Chondrocyte (in vitro differentiated cells): ENCODE measurements around the gene AIM2. TPM values are rescaled to one million over a fixed set of nuclear protein-coding genes. Genes with fewer than 3 reads are reported as not detected.

Experiments used
- DNase-seq: peaks from one replicate; pipeline ENCODE4 v3.0.0; 2021; ENCODE audit warnings: mixed read lengths, low spot score
- H3K27ac Mint-ChIP-seq: one replicate; pipeline ENCODE4 v1.8.0; 2021; ENCODE audit warnings: mild to moderate bottlenecking, moderate library complexity, mixed read lengths; ENCODE audit not compliant: unreplicated experiment
- H3K27me3 Mint-ChIP-seq: 2 replicates; pipeline ENCODE4 v1.8.0; 2021; ENCODE audit warnings: low read depth, mixed read lengths
- H3K36me3 Mint-ChIP-seq: 2 replicates; pipeline ENCODE4 v1.8.0; 2021; ENCODE audit warnings: low read depth, mixed read lengths
- H3K4me1 Mint-ChIP-seq: 2 replicates; pipeline ENCODE4 v1.8.0; 2021; ENCODE audit warnings: low read depth, mild to moderate bottlenecking, mixed read lengths
- H3K4me3 Mint-ChIP-seq: one replicate; pipeline ENCODE4 v1.8.0; 2021; ENCODE audit warnings: mild to moderate bottlenecking, moderate library complexity, mixed read lengths; ENCODE audit not compliant: unreplicated experiment
- H3K9me3 Mint-ChIP-seq: 2 replicates; pipeline ENCODE4 v1.8.0; 2021; ENCODE audit warnings: low read depth, mixed read lengths
- long read RNA-seq: library from polyadenylated mRNA; stranded (forward); transcript quantifications from one replicate; pipeline ENCODE4 v2.0.0, GENCODE V29; 2021
- total RNA-seq: library from RNA; stranded (reverse); gene quantifications from 3 replicates; pipeline ENCODE4 v1.2.1, GENCODE V29; 2021
- TF ChIP-seq, protein P1 (sequence below): fragments of 200-600 bp; sonication (generic); IDR thresholded peaks from 2 replicates; pipeline ENCODE4 v1.5.0; 2021; ENCODE audit warnings: antibody characterized with exemption, mild to moderate bottlenecking, moderate library complexity

Gene AIM2, protein sequence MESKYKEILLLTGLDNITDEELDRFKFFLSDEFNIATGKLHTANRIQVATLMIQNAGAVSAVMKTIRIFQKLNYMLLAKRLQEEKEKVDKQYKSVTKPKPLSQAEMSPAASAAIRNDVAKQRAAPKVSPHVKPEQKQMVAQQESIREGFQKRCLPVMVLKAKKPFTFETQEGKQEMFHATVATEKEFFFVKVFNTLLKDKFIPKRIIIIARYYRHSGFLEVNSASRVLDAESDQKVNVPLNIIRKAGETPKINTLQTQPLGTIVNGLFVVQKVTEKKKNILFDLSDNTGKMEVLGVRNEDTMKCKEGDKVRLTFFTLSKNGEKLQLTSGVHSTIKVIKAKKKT
- not detected in 3 replicates for total RNA-seq
- long read RNA-seq = 0 reads

DNA sequence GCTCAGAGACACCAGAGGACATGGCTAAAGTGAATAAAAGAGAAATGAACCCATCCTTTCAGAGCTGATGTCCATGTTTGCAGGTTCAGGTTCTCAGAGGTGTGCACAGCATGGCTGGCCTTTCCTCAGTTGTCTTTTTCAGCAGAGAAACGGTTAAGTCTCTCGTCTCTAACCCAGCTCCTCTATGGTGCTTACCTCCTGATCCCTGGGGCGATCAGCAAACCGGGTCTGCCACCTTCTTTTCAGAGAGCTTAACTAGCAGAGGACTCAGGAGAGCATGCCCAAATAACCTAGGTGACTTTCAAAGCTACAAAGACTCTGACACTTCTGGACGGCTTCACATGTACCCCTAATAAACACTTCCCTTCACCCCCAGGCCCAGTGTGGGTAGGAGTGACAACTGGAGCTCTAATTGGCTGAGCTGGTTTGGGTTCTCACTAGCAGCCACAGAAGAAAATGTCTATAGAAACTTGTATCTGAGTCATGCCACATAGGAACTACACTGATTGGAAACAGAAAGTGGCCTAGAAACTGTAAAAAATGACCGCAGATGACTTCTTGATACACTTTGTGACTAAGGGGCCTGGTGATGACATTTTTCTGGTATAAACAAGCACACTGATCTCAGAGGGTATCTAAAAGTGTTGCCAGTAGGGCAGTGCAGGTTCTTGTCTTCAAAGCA lies at the start of gene AIM2:
Gene AIM2 (minus strand): TSS at position 329 of the 682 bp plus-strand sequence. CDS start 3,267 bp downstream, outside the sequence.
- TF ChIP-seq, protein P1, sequence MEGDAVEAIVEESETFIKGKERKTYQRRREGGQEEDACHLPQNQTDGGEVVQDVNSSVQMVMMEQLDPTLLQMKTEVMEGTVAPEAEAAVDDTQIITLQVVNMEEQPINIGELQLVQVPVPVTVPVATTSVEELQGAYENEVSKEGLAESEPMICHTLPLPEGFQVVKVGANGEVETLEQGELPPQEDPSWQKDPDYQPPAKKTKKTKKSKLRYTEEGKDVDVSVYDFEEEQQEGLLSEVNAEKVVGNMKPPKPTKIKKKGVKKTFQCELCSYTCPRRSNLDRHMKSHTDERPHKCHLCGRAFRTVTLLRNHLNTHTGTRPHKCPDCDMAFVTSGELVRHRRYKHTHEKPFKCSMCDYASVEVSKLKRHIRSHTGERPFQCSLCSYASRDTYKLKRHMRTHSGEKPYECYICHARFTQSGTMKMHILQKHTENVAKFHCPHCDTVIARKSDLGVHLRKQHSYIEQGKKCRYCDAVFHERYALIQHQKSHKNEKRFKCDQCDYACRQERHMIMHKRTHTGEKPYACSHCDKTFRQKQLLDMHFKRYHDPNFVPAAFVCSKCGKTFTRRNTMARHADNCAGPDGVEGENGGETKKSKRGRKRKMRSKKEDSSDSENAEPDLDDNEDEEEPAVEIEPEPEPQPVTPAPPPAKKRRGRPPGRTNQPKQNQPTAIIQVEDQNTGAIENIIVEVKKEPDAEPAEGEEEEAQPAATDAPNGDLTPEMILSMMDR = no peak
- DNase-seq = no peak
- Mint-ChIP-seq H3K9me3 (no peaks in the 10 kb centered on the region), H3K4me3 (no peak within 1 kb of the TSS), H3K27ac (no peak within 1 kb of the TSS), H3K27me3 (peaks cover 45% of the 10 kb centered on the region), H3K4me1 (no peaks in the 10 kb centered on the region), H3K36me3 (no peaks in the 10 kb centered on the region)

- Mint-ChIP-seq H3K27ac (no peak overlapping the region), H3K27me3 (peaks cover 10% of the 10 kb centered on the region), H3K4me1 (no peaks in the 10 kb centered on the region), H3K4me3 (no peak overlapping the region), H3K36me3 (no peaks in the 10 kb centered on the region), H3K9me3 (no peaks in the 10 kb centered on the region)
- DNase-seq = no peak
- TF ChIP-seq, protein P1 = no peak
Observed at GRCh38 chr1:159123587-159123986, 47.0 kb upstream of the AIM2 start.

- H3K4me3 Mint-ChIP-seq = no peak overlapping the region
- peaks cover 13% of the 10 kb centered on the region for H3K27me3 Mint-ChIP-seq
- H3K27ac Mint-ChIP-seq = no peak overlapping the region
- TF ChIP-seq, protein P1 = no peak
- no peak for DNase-seq
- no peaks in the 10 kb centered on the region for H3K9me3 Mint-ChIP-seq
- no peaks in the 10 kb centered on the region for H3K4me1 Mint-ChIP-seq
- no peaks in the 10 kb centered on the region for H3K36me3 Mint-ChIP-seq
Observed at GRCh38 chr1:159122005-159122621, 45.5 kb upstream of the AIM2 start.

GRCh38 chr1:159121526-159121925 lies 45.0 kb upstream of the AIM2 start:
- Mint-ChIP-seq H3K4me3 (no peak overlapping the region), H3K27ac (no peak overlapping the region), H3K4me1 (no peaks in the 10 kb centered on the region), H3K27me3 (peaks cover 13% of the 10 kb centered on the region), H3K9me3 (no peaks in the 10 kb centered on the region), H3K36me3 (no peaks in the 10 kb centered on the region)
- TF ChIP-seq, protein P1 = no peak
- DNase-seq = no peak

DNA sequence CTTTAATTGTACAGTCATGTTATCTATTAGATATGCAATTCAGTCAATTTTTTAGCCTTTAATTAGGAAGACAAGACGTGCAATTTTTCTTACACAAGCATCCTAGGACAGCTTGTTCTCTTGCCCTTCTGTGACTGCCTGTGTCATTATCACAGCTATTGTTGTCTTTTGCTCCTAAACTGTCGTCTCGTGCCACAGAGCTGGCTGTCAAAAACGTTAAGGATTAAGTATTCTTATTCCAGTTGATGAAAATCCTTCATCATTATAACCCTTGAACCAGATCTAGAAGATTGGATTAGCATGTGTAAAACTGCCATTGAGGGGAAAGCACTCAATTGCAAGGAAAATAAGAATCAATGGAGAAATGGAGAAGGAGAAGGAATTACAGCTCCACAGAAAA lies 43.8 kb upstream of the AIM2 start:
- Mint-ChIP-seq H3K4me1 (no peaks in the 10 kb centered on the region), H3K27me3 (peaks cover 13% of the 10 kb centered on the region), H3K4me3 (no peak overlapping the region), H3K27ac (no peak overlapping the region), H3K9me3 (no peaks in the 10 kb centered on the region), H3K36me3 (no peaks in the 10 kb centered on the region)
- DNase-seq = no peak
- TF ChIP-seq, protein P1 = no peak
